Measurements from ENCODE around the gene FMOD. TPM values are rescaled to one million over a fixed set of nuclear protein-coding genes. Genes with fewer than 3 reads are reported as not detected.
"Not testable (repeated sequence)": the region's sequence is repeated elsewhere in the genome, so short reads cannot be mapped to it uniquely, and the experiment has no call there.

FMOD gene
- total RNA-seq, 4 donors from 2014 or later: 13.3 to 36.6 (median 22.9) TPM

- Histone ChIP-seq H3K4me3 (no peak overlapping the region), H3K9me3 (no peaks in the 10 kb centered on the region), H3K27me3 (no peaks in the 10 kb centered on the region), H3K36me3 (no peaks in the 10 kb centered on the region), H3K27ac (no peak overlapping the region), H3K4me1 (peaks cover 38% of the 10 kb centered on the region)
- DNase-seq (ENCODE audit: low spot score in 2 of 2): no peak
- TF ChIP-seq CTCF (IDR thresholded peaks at IDR 0.05): no peak
- no peak for TF ChIP-seq POLR2AphosphoS5 (IDR thresholded peaks at IDR 0.05)
- TF ChIP-seq EP300 (IDR thresholded peaks at IDR 0.05): no peak
- no peak for TF ChIP-seq POLR2A (IDR thresholded peaks at IDR 0.05)
- WGBS: 15% methylated on average over 4 of the region's 4 CpGs
These were observed 34.3 kb downstream of the FMOD start for GRCh38 chr1:203316626-203317093.

DNA sequence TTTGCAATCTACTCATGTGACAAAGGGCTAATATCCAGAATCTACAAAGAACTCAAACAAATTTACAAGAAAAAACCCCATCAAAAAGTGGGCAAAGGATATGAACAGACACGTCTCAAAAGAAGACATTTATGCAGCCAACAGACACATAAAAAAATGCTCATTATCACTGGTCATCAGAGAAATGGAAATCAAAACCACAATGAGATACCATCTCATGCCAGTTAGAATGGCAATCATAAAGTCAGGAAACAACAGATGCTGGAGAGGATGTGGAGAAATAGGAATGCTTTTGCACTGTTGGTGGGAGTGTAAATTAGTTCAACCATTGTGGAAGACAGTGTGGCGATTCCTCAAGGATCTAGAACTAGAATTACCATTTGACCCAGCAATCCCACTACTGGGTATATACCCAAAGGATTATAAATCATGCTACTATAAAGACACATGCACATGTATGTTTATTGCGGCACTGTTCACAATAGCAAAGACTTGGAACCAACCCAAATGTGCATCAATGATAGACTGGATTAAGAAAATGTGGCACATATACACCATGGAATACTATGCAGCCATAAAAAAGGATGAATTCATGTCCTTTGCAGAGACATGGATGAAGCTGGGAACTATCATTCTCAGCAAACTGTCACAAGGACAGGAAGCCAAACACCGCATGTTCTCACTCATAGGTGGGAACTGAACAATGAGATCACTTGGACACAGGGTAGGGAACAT, 36.7 kb downstream of the FMOD start:
- H3K36me3 ChIP-seq: peaks cover 10% of the 10 kb centered on the region
- DNase-seq (ENCODE audit: low spot score in 2 of 2); H3K27ac ChIP-seq; H3K9me3 ChIP-seq; H3K4me3 ChIP-seq; H3K27me3 ChIP-seq: not testable (repeated sequence)
- 85% methylated on average over 4 of the region's 4 CpGs for WGBS
- peaks cover 26% of the 10 kb centered on the region for H3K4me1 ChIP-seq

GRCh38 chr1:203311368-203312301, 39.3 kb downstream of the FMOD start:
- H3K4me3 ChIP-seq: no peak overlapping the region
- H3K4me1 ChIP-seq: peaks cover 43% of the 10 kb centered on the region
- WGBS: 85% methylated on average over 3 of the region's 3 CpGs
- H3K27me3 ChIP-seq: no peaks in the 10 kb centered on the region
- peaks cover 34% of the 10 kb centered on the region for H3K36me3 ChIP-seq
- no peaks in the 10 kb centered on the region for H3K9me3 ChIP-seq
- DNase-seq (ENCODE audit: low spot score in 2 of 2): no peak
- no peak overlapping the region for H3K27ac ChIP-seq
- no peak for TF ChIP-seq CTCF (IDR thresholded peaks at IDR 0.05)
- TF ChIP-seq EP300 (IDR thresholded peaks at IDR 0.05): no peak
- TF ChIP-seq POLR2A (IDR thresholded peaks at IDR 0.05): no peak
- no peak for TF ChIP-seq POLR2AphosphoS5 (IDR thresholded peaks at IDR 0.05)

DNA sequence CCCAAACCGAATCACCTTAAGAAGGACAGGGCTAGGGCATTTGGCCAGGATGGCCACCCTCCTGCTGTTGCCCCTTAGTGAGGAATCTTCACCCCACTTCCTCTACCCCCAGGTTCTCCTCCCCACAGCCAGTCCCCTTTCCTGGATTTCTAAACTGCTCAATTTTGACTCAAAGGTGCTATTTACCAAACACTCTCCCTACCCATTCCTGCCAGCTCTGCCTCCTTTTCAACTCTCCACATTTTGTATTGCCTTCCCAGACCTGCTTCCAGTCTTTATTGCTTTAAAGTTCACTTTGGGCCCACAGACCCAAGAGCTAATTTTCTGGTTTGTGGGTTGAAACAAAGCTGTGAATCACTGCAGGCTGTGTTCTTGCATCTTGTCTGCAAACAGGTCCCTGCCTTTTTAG, 42.0 kb downstream of the FMOD start:
- H3K4me3 ChIP-seq: peak overlapping the region; percentile 92

More for the DNA sequence above, 42.0 kb downstream of the FMOD start:
- H3K27me3 ChIP-seq: no peaks in the 10 kb centered on the region
- peaks cover 45% of the 10 kb centered on the region for H3K4me1 ChIP-seq
- WGBS: 88% methylated on average over 1 of the region's 1 CpG
- TF ChIP-seq EP300 (IDR thresholded peaks at IDR 0.05) (no peak), POLR2A (IDR thresholded peaks at IDR 0.05) (no peak), POLR2AphosphoS5 (IDR thresholded peaks at IDR 0.05) (no peak), CTCF (IDR thresholded peaks at IDR 0.05) (no peak)
- peaks cover 34% of the 10 kb centered on the region for H3K36me3 ChIP-seq
- peak overlapping the region; percentile 3 for H3K27ac ChIP-seq
- no peak for DNase-seq (ENCODE audit: low spot score in 2 of 2)
- no peaks in the 10 kb centered on the region for H3K9me3 ChIP-seq
